NCI-H146 (cell line): ENCODE results near the gene SERPINA9.

Experiments
- DNase-seq: peaks from one replicate; lab custom pipeline; 2025; lab: John Stamatoyannopoulos, UW

The SERPINA9 gene

DNA sequence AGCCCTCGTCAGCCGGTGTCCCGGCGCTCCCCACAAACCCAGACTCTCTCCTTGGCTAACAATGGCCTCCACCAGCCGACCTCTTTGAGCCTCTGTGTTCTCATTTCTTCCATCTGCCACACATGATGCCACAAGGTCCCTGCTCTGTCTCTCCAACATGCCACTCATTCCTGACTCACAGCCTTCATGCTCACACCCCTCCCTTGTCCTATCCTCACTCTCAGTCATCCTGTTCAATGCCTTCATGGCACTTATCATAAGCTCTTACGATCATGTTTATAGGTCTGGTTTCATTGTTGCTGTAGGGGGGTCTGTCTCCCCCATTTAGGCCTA, 13.8 kb downstream of the SERPINA9 start:
- no peak for DNase-seq

DNA sequence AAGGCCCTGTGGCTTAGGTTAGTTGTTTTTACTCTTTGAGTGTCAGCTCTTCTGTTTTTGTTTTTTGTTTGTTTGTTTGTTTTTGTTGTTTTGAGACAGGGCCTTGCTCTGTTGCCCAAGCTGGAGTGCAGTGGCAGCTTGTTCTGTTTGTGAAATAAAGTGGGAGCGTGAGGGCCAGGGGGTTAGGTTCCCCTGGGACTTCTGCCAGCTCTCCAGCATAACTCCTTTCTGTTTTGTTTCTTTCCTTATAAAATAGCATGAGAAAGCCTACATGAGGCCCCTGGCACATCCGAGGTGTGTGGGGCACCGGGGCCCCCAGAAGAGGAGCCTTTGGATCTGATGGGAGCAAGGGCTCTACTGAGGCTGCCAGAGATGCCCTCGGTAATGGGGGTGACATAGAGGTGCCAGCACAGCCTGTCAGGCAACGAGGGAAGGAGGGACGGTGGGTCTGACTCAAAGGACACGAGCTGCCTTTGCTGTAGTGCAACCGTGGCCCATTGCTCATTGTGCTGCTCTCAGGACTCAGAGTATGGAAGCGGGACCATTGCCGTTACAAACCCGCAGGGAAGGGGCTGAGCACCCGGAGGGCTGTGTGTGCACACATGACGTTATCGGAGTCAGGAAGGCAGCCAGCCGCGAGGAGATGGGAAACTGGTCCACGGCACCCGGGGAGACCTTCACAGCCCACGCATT, 14.3 kb downstream of the SERPINA9 start:
- DNase-seq = no peak

DNA sequence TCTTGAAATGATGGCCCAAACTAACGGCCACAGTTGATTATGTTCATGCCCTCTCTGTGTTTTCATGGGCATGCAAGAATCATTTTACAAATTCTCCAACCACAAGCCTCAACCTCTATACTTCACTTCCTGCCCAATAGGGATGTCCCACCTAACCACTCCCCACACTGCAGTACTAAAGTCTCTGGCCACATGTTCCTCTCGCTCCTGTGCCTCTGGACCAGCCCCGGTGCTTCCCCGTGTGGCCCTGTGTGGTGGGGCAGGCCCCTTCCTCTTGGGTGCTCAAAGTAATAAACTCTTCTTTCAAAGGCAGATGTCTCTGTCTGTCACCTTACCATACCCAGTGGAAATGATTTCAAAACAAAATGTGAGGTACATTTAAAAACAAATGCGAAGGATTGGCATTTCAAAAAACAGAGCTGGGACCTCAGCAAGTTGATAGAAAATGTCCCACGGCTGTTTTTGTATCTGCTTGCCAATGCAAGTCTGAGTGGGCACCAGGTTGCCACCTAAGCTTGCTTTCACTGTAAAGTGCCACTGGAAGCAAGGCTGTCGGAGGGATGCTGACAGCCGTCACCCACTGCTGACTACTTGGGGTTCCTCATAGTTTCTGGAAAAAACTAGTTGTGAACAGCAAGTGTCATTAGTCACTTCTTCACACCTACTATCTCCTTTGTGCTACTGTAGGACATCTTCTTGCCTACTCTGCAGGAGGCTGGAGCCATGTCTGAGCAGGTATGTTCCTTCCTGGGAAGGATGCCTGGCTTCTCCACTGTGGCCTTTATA, 15.2 kb downstream of the SERPINA9 start:
- no peak for DNase-seq

DNA sequence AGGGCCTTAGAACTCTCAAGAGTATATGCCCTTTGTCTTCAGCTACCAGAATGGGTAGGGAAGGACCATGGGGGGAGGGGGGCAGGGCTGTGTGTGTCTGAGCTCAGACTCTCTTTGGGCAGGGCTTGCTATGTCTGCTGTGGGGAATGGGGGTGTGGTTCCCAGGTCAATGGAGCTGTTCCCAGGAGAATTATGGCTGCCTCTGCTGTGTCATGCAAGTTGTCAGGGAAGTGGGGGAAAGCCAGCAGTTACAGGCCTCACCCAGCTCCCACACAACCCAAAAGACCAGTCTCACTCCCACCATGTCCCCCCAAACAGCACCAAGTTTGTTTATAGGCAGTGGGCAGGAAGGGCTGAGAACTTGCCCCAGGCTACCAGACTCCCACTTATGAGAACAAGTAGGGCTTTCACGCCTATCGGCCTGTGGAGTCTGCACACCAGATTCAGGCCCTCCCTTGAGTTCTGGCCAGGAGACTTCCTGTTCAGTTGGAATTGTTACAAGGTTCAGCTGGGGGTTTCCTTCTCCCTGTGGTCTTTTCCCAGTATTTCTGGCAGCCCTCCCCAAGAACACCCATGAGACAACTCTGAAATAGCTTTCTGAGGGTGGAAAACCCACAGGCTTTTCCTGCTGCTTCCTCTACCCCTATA, 17.3 kb downstream of the SERPINA9 start:
- no peak for DNase-seq

DNA sequence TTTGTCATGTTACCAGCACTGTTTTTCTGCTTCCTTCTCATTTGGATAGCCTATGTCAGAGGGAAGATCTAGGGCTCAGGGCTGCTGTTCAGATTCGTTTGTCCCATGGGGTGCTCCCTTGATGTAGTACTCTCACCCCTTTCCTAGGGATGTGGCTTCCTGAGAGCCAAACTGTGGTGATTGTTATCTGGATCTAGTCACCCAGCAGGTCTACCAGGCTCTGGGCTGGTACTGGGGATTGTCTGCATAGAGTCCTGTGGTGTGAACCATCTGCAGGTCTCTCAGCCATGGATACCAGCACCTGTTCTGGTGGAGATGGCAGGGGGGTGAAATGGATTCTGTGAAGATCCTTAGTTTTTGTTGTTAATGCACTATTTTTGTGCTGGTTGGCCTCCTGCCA, 17.9 kb downstream of the SERPINA9 start:
- no peak for DNase-seq

DNA sequence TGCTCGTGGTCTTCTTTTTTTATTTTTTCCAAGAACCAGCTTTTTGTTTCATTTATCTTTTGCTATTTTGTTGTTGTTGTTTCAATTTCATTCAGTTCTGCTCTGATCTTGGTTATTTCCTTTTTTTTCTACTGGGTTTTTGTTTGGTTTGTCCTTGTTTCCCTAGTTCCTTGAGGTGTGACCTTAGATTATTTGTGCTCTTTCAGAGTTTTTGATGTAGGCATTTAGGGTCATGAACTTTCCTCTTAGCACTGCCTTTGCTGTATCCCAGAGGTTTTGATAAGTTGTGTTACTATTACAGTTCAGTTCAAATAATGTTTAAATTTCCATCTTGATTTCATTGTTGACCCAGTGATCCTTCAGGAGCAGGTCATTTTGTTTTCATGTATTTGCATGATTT, 20.1 kb downstream of the SERPINA9 start:
- no peak for DNase-seq

DNA sequence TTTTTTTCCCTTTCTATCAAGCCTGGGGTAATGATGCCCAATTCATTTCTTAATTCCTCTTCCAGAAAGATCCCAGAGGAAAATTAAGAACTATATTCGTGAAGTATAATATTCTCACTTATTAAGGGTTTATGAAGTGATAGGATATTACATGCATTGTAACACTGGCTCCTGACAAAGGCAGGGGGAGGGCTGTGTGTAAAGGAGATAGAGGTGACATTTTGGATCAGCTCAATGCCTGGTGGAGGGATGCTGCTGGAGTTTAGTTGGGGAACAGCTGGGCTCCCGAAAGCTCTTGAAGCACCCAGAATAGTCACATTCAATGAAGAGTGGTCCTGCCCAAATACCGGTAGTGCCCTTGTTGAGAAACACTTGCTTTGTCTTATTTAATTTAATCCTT, 24.2 kb downstream of the SERPINA9 start:
- no peak for DNase-seq

DNA sequence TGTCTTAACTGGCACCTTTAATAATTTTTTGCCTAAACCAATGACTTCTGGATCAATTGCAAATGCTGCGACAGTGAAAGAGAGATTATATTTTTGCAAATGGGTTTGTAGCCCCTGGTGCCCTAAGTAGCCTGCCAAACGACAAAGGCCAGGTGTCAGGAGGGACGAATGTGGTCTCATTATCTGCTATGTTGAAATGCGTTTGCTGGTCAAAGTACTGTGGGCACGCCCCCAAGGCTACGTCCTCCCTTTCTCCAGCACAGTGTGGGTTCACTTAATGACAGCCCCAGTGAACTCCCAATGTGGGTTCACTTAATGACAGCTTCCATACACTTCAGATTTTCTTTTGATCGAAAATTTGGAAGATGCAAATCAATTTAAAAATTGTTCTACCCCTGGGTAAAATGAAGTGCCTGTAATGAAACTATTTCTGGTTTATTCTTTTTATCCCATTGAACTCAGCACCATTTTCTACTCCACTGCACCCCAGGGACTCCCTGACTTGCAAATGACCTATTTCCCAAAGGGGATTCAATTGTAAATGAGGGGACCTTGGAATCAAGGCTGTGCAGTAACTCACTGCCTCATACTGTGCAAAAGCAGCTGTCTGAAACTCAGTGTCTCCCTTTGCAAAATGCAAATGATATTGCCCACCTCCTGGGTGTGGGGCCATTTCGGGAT, 24.8 kb downstream of the SERPINA9 start:
- no peak for DNase-seq

DNA sequence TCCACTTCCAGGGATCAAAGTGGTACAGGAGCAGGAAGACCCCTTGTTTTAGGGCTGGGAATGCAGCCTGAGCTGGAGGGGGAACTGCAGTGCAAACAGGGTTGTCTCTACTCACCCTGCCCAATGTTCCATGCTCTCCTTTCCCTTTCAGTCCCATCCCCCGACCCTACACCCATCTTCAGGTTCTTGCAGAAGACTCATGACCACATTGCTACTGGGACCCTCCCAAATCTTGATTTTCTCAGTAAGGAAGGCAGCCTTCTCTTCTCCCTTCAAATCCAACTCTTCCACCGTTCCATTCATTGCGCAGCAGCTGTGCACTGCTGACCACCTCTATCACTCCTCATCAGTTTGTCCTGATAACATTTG, 25.3 kb downstream of the SERPINA9 start:
- DNase-seq = no peak

DNA sequence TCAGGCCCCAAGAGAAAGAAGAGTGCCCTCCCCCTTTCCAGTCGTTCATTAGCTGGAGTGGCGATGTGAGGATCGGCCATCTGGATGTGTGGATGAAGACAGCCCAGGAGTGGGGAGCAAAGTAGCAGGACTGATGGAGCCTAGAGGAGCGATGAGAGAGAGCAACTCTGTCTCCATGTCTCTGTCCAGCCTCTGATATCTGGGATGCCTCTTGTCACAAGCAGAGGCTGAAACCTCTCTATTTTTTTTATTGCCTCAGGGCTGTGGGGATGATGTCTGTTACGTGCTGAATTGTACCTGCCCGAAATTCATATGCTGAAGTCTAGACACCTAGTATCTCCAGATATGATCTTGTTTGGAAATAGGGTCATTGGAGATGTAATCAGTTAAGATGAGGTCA, 26.1 kb downstream of the SERPINA9 start:
- no peak for DNase-seq

DNA sequence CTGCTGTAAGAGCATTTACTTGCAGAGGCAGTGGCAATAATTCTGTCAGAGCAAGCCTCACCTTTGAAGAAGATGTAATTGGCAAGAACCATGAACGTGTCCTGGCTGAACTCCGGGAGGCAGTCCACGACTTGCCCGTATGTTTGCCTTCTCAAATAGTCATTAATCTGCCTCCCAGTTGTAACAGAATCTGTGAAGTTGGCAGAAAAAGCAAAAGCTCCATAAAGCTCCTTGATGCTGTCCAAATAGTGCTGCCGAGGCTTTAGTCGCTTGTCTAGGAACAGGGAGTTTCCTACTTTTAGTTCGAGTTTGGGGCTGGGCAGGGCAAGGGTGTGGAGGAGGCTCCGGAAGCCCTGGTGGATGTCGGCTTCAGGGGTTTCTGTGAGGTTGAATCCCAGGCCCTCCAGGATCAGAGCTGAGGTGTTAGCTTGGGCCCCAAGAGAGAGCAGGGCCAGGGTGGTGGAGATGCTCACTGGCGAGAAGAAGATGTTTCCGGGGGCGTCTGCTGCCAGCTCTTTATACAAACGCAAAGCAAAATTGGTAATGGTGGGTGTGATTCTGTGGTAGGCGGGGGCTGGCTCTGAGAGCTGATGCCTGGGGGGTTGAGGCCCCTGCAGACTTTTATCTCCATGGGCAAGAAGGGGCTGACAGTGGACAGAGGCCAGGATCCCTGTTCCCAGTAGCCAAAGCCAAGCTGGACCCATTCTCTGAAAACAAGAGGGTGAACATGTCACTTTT, 27.8 kb downstream of the SERPINA9 start:
- no peak for DNase-seq

DNA sequence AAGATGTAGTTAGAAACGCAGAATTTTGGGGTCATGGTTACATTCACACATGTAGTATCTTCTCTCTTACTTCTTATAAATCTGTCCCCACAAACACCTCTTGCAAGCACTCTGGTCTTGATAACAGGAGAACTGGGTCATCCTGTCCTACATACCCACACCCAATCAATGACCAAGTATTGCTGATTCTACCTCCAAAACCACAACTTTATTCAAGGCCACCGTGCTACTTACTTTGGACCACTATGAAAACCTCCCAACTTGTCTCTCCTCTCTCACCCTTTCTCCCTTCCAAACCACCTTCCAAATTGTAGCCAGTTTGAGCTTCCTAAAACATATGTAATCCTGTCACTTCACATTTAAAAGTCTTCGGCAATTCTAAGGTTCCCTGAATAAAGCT, 28.8 kb downstream of the SERPINA9 start:
- no peak for DNase-seq

DNA sequence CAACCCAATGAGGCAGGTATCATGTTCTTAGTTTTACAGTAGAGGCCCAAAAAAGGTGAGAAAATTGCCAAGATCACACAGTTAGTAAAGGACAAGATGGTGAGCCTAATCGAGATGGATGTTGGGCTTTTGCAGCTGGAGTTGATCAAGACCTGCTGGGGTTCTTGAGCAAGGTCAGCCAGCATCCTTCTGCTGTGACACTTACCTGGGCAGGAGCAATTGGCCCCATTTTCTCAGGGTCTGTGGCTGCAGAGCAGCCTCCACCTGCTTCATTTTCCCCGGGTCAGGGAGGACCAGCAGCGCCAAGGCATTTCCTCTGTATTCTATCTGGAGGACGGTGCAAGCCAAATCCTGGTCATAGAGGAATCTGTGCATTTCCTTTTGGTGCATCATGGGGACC, 29.9 kb downstream of the SERPINA9 start:
- DNase-seq = no peak

DNA sequence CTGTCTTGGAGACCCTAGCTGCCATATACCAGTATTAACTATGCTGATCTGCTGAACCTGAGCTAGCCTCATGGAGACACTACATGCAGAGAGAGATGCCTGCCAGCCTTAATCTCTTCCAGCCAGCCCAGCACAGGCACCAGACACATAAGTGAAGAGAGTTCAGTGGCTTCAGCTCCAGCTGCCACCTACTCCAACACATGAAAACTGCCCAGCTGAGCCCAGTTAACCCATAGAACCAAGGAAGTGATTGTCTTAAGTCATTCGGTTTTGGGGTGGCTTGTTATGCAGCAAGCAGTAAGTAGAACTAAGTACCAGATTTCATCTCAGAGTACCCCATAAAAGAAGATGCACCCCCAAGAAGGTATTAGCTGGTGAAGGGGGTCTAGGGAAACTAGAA, 31.0 kb downstream of the SERPINA9 start:
- no peak for DNase-seq

DNA sequence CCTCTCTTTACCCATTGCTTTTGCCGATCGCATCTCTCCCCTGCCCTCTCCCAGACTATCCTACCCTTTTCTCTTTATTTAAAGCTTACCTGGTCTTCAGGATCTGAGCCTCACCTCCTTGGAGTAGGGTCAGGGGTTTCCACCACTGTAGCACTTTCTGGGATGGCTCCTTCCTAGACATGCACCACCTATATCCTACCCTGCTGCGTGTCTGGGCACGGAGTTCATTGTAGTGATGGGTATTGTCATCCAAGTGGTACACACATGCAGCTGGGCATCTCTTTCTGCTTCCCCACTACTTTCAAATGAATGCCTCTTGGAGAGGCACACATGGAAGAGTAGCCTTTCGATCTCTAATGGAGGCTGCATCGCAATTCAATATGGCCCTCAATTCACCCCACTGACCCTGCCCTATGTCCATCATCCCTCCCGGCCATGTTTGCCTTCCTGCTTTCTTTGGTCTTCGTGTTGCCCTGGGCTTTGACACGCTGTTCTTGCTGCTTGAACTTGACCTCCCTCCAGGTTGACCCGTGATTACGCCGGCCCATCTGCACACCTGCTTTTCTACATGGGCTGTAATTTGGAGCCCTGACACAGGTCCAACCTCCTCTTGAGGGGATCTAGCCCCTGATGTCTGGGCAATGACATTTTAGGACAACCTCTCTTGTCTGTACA, 34.3 kb downstream of the SERPINA9 start:
- DNase-seq = no peak

DNA sequence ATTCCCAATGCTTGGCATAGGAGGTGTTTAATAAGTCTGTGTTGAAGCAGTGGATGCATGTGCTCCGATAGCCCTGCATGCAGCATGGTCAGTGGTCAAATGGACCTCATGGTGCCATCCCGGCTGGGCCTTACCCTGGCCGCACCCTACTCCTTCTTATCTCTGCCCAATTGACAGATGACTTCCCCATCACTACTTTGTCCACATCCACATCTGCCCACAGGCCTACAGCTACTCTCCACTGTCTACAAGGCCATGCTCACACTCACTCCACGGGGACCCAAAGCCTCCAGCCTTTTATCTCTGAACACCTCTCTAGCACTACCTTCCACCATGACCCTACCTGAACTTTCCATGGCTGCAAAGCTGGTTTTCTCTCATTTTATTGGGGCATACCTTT, 34.9 kb downstream of the SERPINA9 start:
- no peak for DNase-seq

DNA sequence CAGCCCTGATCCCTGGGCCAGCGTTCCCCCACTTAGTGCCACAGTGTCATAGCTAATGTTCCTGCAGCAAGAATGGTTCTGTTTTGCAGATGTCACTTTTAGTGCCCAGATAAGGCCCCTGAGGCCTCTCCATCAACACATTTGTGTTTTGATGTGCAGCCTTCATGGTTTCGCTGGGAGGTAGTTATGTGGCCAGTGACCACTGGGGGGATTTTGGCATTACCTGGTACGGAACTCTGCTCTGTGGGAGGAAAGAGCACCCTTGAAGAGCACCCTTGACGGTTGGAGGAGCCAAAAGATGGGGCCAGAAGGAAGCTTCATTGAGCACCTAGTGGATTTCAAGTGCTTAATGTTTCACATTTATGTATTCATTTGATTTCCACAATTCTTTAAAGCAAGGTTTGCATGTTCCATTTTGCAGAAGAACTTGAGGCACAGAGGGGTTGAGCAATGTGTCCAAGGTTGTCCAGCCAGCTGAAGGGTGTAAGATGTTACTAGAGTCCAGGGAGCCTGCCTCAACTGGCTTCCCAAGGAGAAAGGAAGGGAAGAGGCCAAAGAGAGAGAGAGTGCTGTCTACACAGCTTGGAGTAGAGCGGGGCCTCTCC, 36.4 kb downstream of the SERPINA9 start:
- DNase-seq = no peak

DNA sequence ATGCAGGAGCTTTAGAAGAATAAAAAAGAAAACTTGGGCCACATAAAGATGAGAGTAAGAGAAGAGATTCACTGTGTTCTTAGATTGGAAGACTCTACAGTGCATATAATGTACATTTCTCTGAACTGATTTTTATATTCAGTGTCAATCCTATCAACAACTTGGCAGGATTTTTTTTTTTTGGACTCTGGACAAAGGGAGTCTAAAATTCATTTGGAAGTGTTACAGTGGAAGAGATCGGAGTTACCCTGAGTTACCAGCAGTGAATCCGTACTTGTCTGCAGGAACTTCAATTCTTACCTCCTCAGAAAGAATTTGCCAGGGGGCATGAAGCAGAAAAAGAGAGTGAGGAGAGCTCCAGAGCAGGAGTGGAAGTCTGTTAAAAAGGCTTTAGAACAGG, 47.4 kb downstream of the SERPINA9 start:
- DNase-seq = no peak

DNA sequence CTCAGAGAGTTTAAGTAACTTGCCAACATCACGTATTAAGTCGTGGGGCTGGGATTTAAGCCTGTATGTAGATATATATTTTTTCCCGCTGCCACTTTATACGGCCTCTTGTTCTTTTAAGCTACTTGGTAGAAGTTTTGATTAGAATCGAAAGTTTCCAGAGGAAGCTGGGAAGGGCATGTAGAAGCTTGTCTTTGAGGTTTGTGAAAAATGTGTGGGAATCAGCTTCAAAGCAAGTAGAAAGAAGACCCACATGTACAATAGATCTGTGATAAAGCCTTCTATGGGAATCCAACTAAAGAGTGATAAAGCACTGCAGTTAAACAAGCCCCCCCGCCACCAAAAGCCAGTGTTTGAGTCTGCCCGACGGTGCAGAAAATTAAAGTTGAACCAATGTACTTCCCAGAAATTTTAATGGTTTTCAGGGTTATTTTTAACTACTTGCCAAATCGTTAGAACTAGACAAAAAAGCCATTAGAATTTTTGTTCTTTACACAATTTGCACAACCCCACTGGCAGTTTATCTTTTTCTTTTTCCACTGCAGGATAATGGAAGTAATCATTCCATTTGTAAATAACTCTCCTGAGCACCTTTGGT, 48.9 kb downstream of the SERPINA9 start:
- DNase-seq = no peak

DNA sequence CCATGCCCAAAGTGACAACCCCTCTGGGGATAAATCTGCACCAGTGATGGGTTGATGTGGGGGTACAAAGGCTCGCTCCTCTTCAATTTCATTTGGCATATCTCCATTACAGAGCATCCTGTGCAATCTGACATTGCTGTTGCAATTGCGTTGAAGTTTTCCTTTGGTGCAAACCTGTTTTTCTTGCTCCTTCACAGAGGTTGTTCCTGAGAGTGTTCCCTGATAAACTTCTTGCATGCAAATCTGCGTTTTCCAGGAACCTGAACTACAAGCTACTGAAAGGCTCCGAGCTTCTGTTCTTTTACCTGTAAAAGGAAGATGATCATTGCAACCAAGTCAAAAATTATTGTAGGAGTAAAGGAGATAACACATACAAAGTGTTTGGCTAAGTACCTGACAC, 49.5 kb downstream of the SERPINA9 start:
- DNase-seq = no peak

DNA sequence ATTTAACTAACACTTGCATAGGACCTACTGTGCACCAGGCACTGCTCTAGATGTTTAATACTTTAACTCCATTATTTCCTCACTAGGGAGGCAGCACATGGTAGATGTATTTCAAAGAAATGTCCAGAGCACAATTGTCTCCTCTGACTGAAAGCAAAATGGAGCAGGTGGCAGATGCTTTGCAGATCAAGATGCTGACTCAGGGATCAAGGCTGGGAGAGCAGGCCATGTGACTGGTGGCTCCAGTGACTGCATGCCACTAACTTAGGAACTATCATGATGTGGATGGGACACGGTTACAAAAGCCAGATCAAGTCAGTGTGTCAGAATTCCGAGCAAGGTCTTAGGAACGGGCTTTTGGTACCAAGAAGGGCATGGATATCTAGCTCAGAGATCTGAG, 51.6 kb downstream of the SERPINA9 start:
- DNase-seq = no peak
